ENCODE data around the gene DBH. TPM values are rescaled to one million over a fixed set of nuclear protein-coding genes. Genes with fewer than 3 reads are reported as not detected.

Gene DBH
- total and polyA plus RNA-seq, 2 donors (not counting 3 experiments of a cell fraction or from before 2014, with no cell fraction given), result not detected

DNA sequence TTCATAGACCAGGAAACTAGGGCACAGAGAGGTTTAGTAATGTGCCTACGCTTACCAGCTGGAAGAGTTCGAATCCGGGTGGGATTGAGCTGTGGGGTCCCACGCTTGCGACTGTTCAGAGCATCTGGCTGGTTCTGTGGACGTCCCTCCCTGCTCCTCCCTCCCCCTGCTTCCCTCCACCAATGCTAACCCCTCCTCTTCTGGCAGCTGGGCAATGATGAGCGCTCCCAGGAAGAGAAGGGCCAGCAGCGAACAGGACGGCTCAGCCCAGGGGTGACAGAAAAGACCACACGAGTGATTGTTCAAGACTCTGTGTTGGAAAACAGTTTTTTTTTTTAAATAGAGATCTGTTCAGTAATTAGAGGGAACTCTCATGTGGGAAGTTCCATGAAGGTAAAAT, 33.9 kb upstream of the DBH start:
- Histone ChIP-seq H3K27ac (ENCODE audit: insufficient read depth, low read depth, low read length) (no peak overlapping the region), H3K4me1 (ENCODE audit: control insufficient read depth, extremely low read depth, insufficient read depth, low read length) (no peaks in the 10 kb centered on the region), H3K9me3 (replicated peaks; ENCODE audit: control insufficient read depth, insufficient read depth, low read length) (peaks cover 1% of the 10 kb centered on the region), H3K79me2 (ENCODE audit: control insufficient read depth, insufficient read depth, low read length) (no peaks in the 10 kb centered on the region), H2AFZ (ENCODE audit: low read depth, low read length) (no peak overlapping the region), H3K9ac (replicated peaks; ENCODE audit: extremely low read depth, insufficient read depth, low read length) (no peak overlapping the region), H3K4me3 (replicated peaks in 1 of 3; ENCODE audit: insufficient read depth in 1 of 3, low read depth in 1 of 3, low read length in 3 of 3) (no peak overlapping the region), H3K4me2 (ENCODE audit: insufficient read depth, low read length) (no peak overlapping the region), H3K27me3 (ENCODE audit: control insufficient read depth in 2 of 2, insufficient read depth in 2 of 2, low read length in 2 of 2) (no peaks in the 10 kb centered on the region), H3K9me1 (replicated peaks; ENCODE audit: control insufficient read depth, extremely low read depth, insufficient read depth, low read length) (no peaks in the 10 kb centered on the region), H4K20me1 (replicated peaks; ENCODE audit: control insufficient read depth, extremely low read depth, insufficient read depth, low read length) (no peaks in the 10 kb centered on the region), H3K36me3 (ENCODE audit: control insufficient read depth in 2 of 2, extremely low read depth in 1 of 2, insufficient read depth in 2 of 2, low read length in 2 of 2) (no peaks in the 10 kb centered on the region)
- no peak for DNase-seq (ENCODE audit: low read depth, low spot score)
- ChIA-PET CTCF (no interaction called here), POLR2A (no interaction called here)
- dilution Hi-C loops (cut with MboI; ENCODE audit: extremely low pct_ligation_motif_present, low sequenced_read_pairs), result no loop called here
- FAIRE-seq, result no peak
- no peak for TF ChIP-seq MYC (IDR thresholded peaks at IDR 0.05; ENCODE audit: low read depth, low read length)
- TF ChIP-seq, protein P1, sequence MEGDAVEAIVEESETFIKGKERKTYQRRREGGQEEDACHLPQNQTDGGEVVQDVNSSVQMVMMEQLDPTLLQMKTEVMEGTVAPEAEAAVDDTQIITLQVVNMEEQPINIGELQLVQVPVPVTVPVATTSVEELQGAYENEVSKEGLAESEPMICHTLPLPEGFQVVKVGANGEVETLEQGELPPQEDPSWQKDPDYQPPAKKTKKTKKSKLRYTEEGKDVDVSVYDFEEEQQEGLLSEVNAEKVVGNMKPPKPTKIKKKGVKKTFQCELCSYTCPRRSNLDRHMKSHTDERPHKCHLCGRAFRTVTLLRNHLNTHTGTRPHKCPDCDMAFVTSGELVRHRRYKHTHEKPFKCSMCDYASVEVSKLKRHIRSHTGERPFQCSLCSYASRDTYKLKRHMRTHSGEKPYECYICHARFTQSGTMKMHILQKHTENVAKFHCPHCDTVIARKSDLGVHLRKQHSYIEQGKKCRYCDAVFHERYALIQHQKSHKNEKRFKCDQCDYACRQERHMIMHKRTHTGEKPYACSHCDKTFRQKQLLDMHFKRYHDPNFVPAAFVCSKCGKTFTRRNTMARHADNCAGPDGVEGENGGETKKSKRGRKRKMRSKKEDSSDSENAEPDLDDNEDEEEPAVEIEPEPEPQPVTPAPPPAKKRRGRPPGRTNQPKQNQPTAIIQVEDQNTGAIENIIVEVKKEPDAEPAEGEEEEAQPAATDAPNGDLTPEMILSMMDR (IDR thresholded peaks at IDR 0.05; ENCODE audit: extremely low read depth in 1 of 2, insufficient read depth in 1 of 2, low read depth in 1 of 2, low read length in 2 of 2), result no peak
- no peak for TF ChIP-seq EZH2 (IDR thresholded peaks at IDR 0.05; ENCODE audit: borderline replicate concordance, low read depth, low read length, severe bottlenecking)
- TF ChIP-seq GATA2 (IDR thresholded peaks at IDR 0.05; ENCODE audit: insufficient read depth, insufficient read length, low read depth, low read length), result no peak
- TF ChIP-seq POLR2AphosphoS5 (IDR thresholded peaks at IDR 0.05; ENCODE audit: insufficient read depth, low read depth, low read length), result no peak
- TF ChIP-seq JUN (IDR thresholded peaks at IDR 0.05; ENCODE audit: borderline replicate concordance, insufficient read depth, insufficient read length, low read depth), result no peak
- TF ChIP-seq FOS (IDR thresholded peaks at IDR 0.05; ENCODE audit: borderline replicate concordance, insufficient read depth, low read length), result no peak
- TF ChIP-seq POLR2A (IDR thresholded peaks at IDR 0.05; ENCODE audit: low read depth, low read length), result no peak
- TF ChIP-seq, protein P2, sequence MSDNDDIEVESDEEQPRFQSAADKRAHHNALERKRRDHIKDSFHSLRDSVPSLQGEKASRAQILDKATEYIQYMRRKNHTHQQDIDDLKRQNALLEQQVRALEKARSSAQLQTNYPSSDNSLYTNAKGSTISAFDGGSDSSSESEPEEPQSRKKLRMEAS (IDR thresholded peaks at IDR 0.05; ENCODE audit: insufficient read depth, insufficient read length), result no peak
- intact Hi-C loops (cut with micrococcal nuclease), result no loop called here
- BruUV-seq (replicated peaks), result no TSS peak

Measured in endothelial cell of umbilical vein (primary cell).